Measurements from ENCODE around the gene IRGQ.

DNA sequence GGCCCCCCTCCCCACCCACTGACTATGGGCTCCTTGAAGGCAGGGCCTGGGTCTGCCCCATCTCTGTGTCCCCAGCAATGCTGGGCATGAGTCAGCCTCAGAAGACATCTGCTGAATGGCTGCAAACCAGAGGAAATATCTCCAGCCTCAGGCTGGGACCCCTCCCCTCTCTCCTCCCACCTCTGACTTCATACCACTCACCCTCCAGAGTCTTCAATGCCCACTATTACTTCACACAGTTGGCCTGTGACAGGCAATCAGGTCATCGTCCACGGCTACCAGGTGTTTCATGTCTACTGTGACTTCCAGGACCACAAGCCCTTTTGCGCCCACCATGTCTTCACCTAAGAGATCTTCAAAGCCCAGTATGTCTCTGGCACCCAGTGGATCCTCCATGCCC, 15.9 kb upstream of the IRGQ start, which contains the start of gene SRRM5:
- TF ChIP-seq POLR2AphosphoS5 (IDR thresholded peaks at IDR 0.05) (no peak), EP300 (IDR thresholded peaks at IDR 0.05) (no peak)
- TF ChIP-seq, protein P1, sequence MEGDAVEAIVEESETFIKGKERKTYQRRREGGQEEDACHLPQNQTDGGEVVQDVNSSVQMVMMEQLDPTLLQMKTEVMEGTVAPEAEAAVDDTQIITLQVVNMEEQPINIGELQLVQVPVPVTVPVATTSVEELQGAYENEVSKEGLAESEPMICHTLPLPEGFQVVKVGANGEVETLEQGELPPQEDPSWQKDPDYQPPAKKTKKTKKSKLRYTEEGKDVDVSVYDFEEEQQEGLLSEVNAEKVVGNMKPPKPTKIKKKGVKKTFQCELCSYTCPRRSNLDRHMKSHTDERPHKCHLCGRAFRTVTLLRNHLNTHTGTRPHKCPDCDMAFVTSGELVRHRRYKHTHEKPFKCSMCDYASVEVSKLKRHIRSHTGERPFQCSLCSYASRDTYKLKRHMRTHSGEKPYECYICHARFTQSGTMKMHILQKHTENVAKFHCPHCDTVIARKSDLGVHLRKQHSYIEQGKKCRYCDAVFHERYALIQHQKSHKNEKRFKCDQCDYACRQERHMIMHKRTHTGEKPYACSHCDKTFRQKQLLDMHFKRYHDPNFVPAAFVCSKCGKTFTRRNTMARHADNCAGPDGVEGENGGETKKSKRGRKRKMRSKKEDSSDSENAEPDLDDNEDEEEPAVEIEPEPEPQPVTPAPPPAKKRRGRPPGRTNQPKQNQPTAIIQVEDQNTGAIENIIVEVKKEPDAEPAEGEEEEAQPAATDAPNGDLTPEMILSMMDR (IDR thresholded peaks at IDR 0.05) = no peak

Measured in stomach (tissue), 4 donors.